GM12878 (cell line): ENCODE measurements around the gene ROR2. TPM values are rescaled to one million over a fixed set of nuclear protein-coding genes. Genes with fewer than 3 reads are reported as not detected.

Experiments
- ATAC-seq: fragments of 200-7000 bp; cut with Tn5 transposase; 3 replicates; pipeline ENCODE4 v1.9.1; 2020; ENCODE audit warnings: mild to moderate bottlenecking, moderate library complexity
- BruUV-seq: library from RNA; stranded (reverse); fragments of 400-500 nt; replicated peaks from 2 replicates; lab custom pipeline; 2021; lab: Mats Ljungman, UMichigan
- CTCF ChIA-PET: fragments of 300-600 bp; sonication (Branson Sonifier 250); formaldehyde crosslinking; extraction: SDS; loops from one replicate; lab custom pipeline; 2021; ENCODE audit warnings: inconsistent platforms; lab: Yijun Ruan, JAX
- POLR2A ChIA-PET: fragments of 350-600 bp; formaldehyde crosslinking; extraction: SDS; loops from one replicate; lab custom pipeline; 2021; ENCODE audit warnings: inconsistent platforms; lab: Charles Lee
- RAD21 ChIA-PET: fragments of 300-600 bp; sonication (Branson Sonifier 250); formaldehyde crosslinking; loops from one replicate; lab custom pipeline; 2023; ENCODE audit warnings: antibody characterized with exemption; ENCODE audit not compliant: unreplicated experiment; lab: Charles Lee
- SMC1A ChIA-PET: fragments of 300-600 bp; sonication (Branson Sonifier 250); formaldehyde crosslinking; loops from one replicate; lab custom pipeline; 2023; ENCODE audit not compliant: unreplicated experiment, uncharacterized antibody; lab: Charles Lee
- DNase-seq: peaks from one replicate; pipeline ENCODE4 v3.0.0-alpha.2; 2011; ENCODE audit warnings: low read depth, low spot score
- FAIRE-seq: peaks from 3 replicates; lab custom pipeline; 2011; peaks lifted over from hg19 to GRCh38; lab: Jason Lieb, UNC
- H2AFZ ChIP-seq: 2 replicates; pipeline ENCODE4 v1.6.0; 2011; ENCODE audit warnings: low read depth, low read length, control low read depth; ENCODE audit not compliant: control insufficient read depth
- H3K27ac ChIP-seq: 2 replicates; pipeline ENCODE4 v1.5.1; 2011; ENCODE audit warnings: control low read depth; ENCODE audit not compliant: control insufficient read depth, insufficient read depth
- H3K27me3 ChIP-seq, 2 experiments: replicated peaks in 1 of 2; 2 replicates each; pipeline versions ENCODE4 v1.6.0 to v1.6.1; 2011; ENCODE audit warnings: low read length in 1 of 2; ENCODE audit not compliant: control insufficient read depth in 2 of 2, insufficient read depth in 2 of 2
- H3K36me3 ChIP-seq, 2 experiments: 2 replicates each; pipeline ENCODE4 v1.5.1; 2011; ENCODE audit warnings: low read length in 1 of 2; ENCODE audit not compliant: control insufficient read depth in 2 of 2, insufficient read depth in 2 of 2
- H3K4me1 ChIP-seq: 2 replicates; pipeline ENCODE4 v1.6.1; 2011; ENCODE audit warnings: mild to moderate bottlenecking, low read length, moderate library complexity, mixed read lengths; ENCODE audit not compliant: control insufficient read depth, insufficient read depth
- H3K4me2 ChIP-seq: 2 replicates; pipeline ENCODE4 v1.6.0; 2011; ENCODE audit warnings: control low read depth; ENCODE audit not compliant: control insufficient read depth, insufficient read depth
- H3K4me3 ChIP-seq: fragments of 200-600 bp; sonication (generic); 2 replicates; pipeline ENCODE4 v1.5.1; 2016
- H3K79me2 ChIP-seq: 2 replicates; pipeline ENCODE4 v1.6.0; 2011; ENCODE audit warnings: low read length; ENCODE audit not compliant: control insufficient read depth, insufficient read depth
- H3K9ac ChIP-seq: 2 replicates; pipeline ENCODE4 v1.8.0; 2011; ENCODE audit warnings: low read length, control low read depth, mixed read lengths; ENCODE audit not compliant: control insufficient read depth, insufficient read depth
- H3K9me3 ChIP-seq: replicated peaks from 3 replicates; pipeline ENCODE4 v1.5.1; 2011; ENCODE audit warnings: mild to moderate bottlenecking, low read length; ENCODE audit not compliant: control insufficient read depth, insufficient read depth
- H4K20me1 ChIP-seq: 2 replicates; pipeline ENCODE4 v1.6.0; 2011; ENCODE audit not compliant: control insufficient read depth, insufficient read depth
- BHLHE40 ChIP-seq, 2 experiments: fragments of 450-650 bp in 1 of 2; IDR thresholded peaks; 2 replicates each; pipeline ENCODE4 v1.6.1; 2011 to 2017; ENCODE audit warnings: low read depth in 2 of 2, borderline replicate concordance in 1 of 2, improper control_type of control experiment in 1 of 2, low read length in 1 of 2, mild to moderate bottlenecking in 1 of 2
- EGR1 ChIP-seq, 2 experiments: IDR thresholded peaks; 1 replicate in 1 of 2; 2 replicates in 1 of 2; pipeline ENCODE4 v1.6.1; 2011 to 2012; ENCODE audit warnings: low read depth in 2 of 2, low read length in 2 of 2, borderline replicate concordance in 1 of 2, mild to moderate bottlenecking in 1 of 2, moderate library complexity in 1 of 2
- EP300 ChIP-seq, 2 experiments: fragments of 150-350 bp in 1 of 2; IDR thresholded peaks; 2 replicates each; pipeline ENCODE4 v1.6.1; 2011 to 2012; ENCODE audit warnings: low read depth in 2 of 2, low read length in 2 of 2, borderline replicate concordance in 1 of 2, improper control_type of control experiment in 1 of 2, inconsistent platforms in 1 of 2; ENCODE audit not compliant: control insufficient read depth in 1 of 2
- EZH2 ChIP-seq: IDR thresholded peaks from 2 replicates; pipeline ENCODE4 v1.6.1; 2012; ENCODE audit warnings: low read depth, mild to moderate bottlenecking, control low read depth, inconsistent platforms, low read length, borderline replicate concordance; ENCODE audit not compliant: control insufficient read depth
- NFYB ChIP-seq: IDR thresholded peaks from 2 replicates; pipeline ENCODE4 v1.6.1; 2011; ENCODE audit warnings: low read depth, mild to moderate bottlenecking, low read length, improper control_type of control experiment, moderate library complexity; ENCODE audit not compliant: insufficient read depth
- SPI1 ChIP-seq: IDR thresholded peaks from 2 replicates; pipeline ENCODE4 v1.6.1; 2011; ENCODE audit warnings: low read depth, mild to moderate bottlenecking, low read length, moderate library complexity, borderline replicate concordance; ENCODE audit not compliant: insufficient read depth
- SUPT20H ChIP-seq: IDR thresholded peaks from 2 replicates; pipeline ENCODE4 v1.6.1; 2011; ENCODE audit warnings: low read depth, mild to moderate bottlenecking, low read length, moderate library complexity, borderline replicate concordance; ENCODE audit not compliant: control insufficient read depth
- TCF12 ChIP-seq: IDR thresholded peaks from 2 replicates; pipeline ENCODE4 v1.6.1; 2011; ENCODE audit warnings: low read depth, mild to moderate bottlenecking, low read length
- ZNF207 ChIP-seq: fragments of 450-650 bp; IDR thresholded peaks from 2 replicates; pipeline ENCODE4 v1.6.1; 2014; ENCODE audit warnings: antibody characterized with exemption, mild to moderate bottlenecking, borderline replicate concordance
- WGBS: methylation state at CpG from one replicate; pipeline ENCODE4 v1.1.6; 2016; ENCODE audit warnings: low lambda C conversion rate; ENCODE audit not compliant: insufficient replicate concordance, insufficient coverage; ENCODE audit errors: missing lambda C conversion rate; 5-methylcytosine and 5-hydroxymethylcytosine counted together
- in situ Hi-C: fragments of 300-500 bp; cut with MboI; formaldehyde crosslinking; loops from 9 replicates; pipeline ENCODE4 v1.14.3; 2018; ENCODE audit warnings: mixed read lengths
- intact Hi-C: fragments of 100-400 bp; cut with micrococcal nuclease; formaldehyde crosslinking; loops from one replicate; pipeline ENCODE4 v1.14.2; 2022; ENCODE audit not compliant: unreplicated experiment
- polyA plus RNA-seq, 11 experiments: library from polyadenylated mRNA; depleted of rRNA in 4 of 11; unstranded in 6 of 11; stranded (reverse) in 5 of 11; fragments of >200 nt; fragmentation: Nextera tagmentation in 4 of 11; fragmentation: Illumina TruSeq in 1 of 11; extraction: Ambion mirVana in 4 of 11; extraction: Trizol in 1 of 11; gene quantifications; 1 replicate in 1 of 11; 2 replicates in 10 of 11; pipeline versions ENCODE4 v1.2.1 to v1.2.3, GENCODE V29; 2011 to 2016; ENCODE audit warnings: inconsistent platforms in 2 of 11, missing spikeins in 2 of 11, low read depth in 1 of 11
- total RNA-seq, 4 experiments: library from RNA; depleted of rRNA in 3 of 4; stranded (reverse); fragments of >200 nt in 3 of 4; fragmentation: Illumina TruSeq in 1 of 4; extraction: Trizol in 1 of 4; gene quantifications; 2 replicates each; pipeline versions ENCODE4 v1.2.1 to v1.2.3, GENCODE V29; 2013 to 2021
- TF ChIP-seq, protein P1 (sequence below): IDR thresholded peaks from 2 replicates; pipeline ENCODE4 v1.6.1; 2011; ENCODE audit warnings: mild to moderate bottlenecking, low read depth, low read length, moderate library complexity; ENCODE audit not compliant: insufficient replicate concordance
- TF ChIP-seq, protein P2 (sequence below): IDR thresholded peaks from 2 replicates; pipeline ENCODE4 v1.6.1; 2012; ENCODE audit warnings: low read depth, low read length, improper control_type of control experiment
- TF ChIP-seq, protein P3 (sequence below): fragments of 450-650 bp; IDR thresholded peaks from 2 replicates; pipeline ENCODE4 v1.6.1; 2017; ENCODE audit warnings: mild to moderate bottlenecking

ROR2 gene
- total and polyA plus RNA-seq, 10 of the 15 experiments (the other 5 are each of a cell fraction or from before 2014, with no cell fraction given): 0.03 to 0.05 TPM; not detected in 8

DNA sequence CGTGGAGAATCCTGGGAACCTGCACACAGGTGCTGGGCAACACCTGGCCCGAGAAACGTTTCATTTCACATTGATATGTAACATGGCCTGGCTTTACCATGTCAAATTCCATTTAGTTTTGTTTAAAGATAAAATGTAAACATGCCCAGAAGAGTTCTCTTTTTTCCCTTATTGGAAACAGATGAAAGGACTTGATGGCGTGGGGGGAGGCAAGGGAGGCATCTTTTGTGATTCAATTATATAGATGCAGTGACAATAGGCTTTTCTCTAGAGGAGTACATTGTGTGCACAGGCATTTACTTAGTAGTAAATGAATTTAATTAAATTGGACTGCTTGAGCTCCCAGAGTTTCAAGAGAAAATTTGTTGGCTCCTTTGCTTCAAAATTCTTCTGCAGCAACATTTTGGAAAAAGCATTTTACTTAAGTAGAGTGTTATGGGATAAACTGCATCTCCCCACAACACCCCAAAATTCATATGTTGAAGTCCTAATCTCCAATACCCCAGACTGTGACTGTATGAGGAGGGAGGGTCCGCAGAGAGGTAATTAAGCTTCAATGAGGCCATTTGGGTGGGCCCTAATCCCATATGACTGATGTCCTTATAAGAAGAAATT, 272.1 kb downstream of the ROR2 start (continued):
- no peak for TF ChIP-seq EZH2

DNA sequence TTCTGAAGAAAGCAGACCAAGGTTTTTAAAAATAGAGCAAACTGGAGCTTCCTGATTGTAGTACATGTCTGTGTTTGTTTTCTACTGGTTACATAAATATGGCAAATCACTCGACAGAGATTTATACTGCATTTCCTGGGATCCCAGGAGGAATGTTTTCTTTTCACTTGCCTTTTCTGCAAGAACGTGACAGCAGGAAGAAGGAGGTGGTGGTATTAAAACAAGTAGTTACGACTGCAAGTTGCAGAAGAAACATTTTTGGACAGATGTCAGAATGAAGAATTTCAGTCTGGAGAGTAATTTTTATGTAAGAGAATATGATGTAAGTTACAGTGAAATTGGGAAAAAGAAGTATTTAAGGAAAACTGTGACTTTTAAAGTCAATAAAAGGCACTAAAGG, 272.7 kb downstream of the ROR2 start:
- SMC1A ChIA-PET: interaction anchor here (1.4 kb wide), 1 partner anchor 355 kb away, joined by 3 read pairs; no protein-coding TSS in a partner anchor
- TF ChIP-seq SUPT20H (no peak), SPI1 (no peak), TCF12 (no peak), EGR1 (IDR thresholded peaks at IDR 0.05; ENCODE audit: borderline replicate concordance in 1 of 2, low read depth in 2 of 2, low read length in 2 of 2) (no peak), ZNF207 (no peak), NFYB (no peak), EP300 (IDR thresholded peaks at IDR 0.05; ENCODE audit: borderline replicate concordance in 1 of 2, control insufficient read depth in 1 of 2, low read depth in 2 of 2, low read length in 2 of 2) (no peak), BHLHE40 (IDR thresholded peaks at IDR 0.05; ENCODE audit: borderline replicate concordance in 1 of 2, low read depth in 2 of 2, low read length in 1 of 2) (no peak)
- TF ChIP-seq, protein P1, sequence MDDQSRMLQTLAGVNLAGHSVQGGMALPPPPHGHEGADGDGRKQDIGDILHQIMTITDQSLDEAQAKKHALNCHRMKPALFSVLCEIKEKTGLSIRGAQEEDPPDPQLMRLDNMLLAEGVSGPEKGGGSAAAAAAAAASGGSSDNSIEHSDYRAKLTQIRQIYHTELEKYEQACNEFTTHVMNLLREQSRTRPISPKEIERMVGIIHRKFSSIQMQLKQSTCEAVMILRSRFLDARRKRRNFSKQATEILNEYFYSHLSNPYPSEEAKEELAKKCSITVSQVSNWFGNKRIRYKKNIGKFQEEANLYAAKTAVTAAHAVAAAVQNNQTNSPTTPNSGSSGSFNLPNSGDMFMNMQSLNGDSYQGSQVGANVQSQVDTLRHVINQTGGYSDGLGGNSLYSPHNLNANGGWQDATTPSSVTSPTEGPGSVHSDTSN: no peak
- TF ChIP-seq, protein P2, sequence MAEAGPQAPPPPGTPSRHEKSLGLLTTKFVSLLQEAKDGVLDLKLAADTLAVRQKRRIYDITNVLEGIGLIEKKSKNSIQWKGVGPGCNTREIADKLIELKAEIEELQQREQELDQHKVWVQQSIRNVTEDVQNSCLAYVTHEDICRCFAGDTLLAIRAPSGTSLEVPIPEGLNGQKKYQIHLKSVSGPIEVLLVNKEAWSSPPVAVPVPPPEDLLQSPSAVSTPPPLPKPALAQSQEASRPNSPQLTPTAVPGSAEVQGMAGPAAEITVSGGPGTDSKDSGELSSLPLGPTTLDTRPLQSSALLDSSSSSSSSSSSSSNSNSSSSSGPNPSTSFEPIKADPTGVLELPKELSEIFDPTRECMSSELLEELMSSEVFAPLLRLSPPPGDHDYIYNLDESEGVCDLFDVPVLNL: no peak
- TF ChIP-seq, protein P3, sequence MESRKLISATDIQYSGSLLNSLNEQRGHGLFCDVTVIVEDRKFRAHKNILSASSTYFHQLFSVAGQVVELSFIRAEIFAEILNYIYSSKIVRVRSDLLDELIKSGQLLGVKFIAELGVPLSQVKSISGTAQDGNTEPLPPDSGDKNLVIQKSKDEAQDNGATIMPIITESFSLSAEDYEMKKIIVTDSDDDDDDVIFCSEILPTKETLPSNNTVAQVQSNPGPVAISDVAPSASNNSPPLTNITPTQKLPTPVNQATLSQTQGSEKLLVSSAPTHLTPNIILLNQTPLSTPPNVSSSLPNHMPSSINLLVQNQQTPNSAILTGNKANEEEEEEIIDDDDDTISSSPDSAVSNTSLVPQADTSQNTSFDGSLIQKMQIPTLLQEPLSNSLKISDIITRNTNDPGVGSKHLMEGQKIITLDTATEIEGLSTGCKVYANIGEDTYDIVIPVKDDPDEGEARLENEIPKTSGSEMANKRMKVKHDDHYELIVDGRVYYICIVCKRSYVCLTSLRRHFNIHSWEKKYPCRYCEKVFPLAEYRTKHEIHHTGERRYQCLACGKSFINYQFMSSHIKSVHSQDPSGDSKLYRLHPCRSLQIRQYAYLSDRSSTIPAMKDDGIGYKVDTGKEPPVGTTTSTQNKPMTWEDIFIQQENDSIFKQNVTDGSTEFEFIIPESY: no peak

More for the DNA sequence above, 272.7 kb downstream of the ROR2 start:
- no peaks in the 10 kb centered on the region for H3K4me1 ChIP-seq
- POLR2A ChIA-PET: no interaction called here
- FAIRE-seq (no peak), DNase-seq (no peak), ATAC-seq (no peak)
- in situ Hi-C loops (loop anchor here (5.0 kb wide), 1 partner anchor 760 kb away; no protein-coding TSS in a partner anchor), intact Hi-C loops (loop anchor here (10.0 kb wide), 1 partner anchor 253 kb away; the partner anchor contains the start of gene NFIL3)
- CTCF ChIA-PET: interaction anchor here (1.6 kb wide), 1 partner anchor 251 kb away, joined by 5 read pairs; no protein-coding TSS in a partner anchor
- no peaks in the 10 kb centered on the region for H3K79me2 ChIP-seq
- H3K4me2 ChIP-seq: no peak overlapping the region
- WGBS: 2% methylated on average over 3 of the region's 3 CpGs
- no peak overlapping the region for H3K9ac ChIP-seq
- no peak overlapping the region for H3K27ac ChIP-seq
- H3K9me3 ChIP-seq: no peaks in the 10 kb centered on the region
- no peaks in the 10 kb centered on the region for H3K27me3 ChIP-seq
- RAD21 ChIA-PET: no interaction called here
- no peak overlapping the region for H2AFZ ChIP-seq
- H3K36me3 ChIP-seq: no peaks in the 10 kb centered on the region
- H3K4me3 ChIP-seq: no peak overlapping the region
- no TSS peak for BruUV-seq
- no peaks in the 10 kb centered on the region; the same call in 1 of the 2 replicates for H4K20me1 ChIP-seq
